ENCODE results near the gene RBX1.

DNA sequence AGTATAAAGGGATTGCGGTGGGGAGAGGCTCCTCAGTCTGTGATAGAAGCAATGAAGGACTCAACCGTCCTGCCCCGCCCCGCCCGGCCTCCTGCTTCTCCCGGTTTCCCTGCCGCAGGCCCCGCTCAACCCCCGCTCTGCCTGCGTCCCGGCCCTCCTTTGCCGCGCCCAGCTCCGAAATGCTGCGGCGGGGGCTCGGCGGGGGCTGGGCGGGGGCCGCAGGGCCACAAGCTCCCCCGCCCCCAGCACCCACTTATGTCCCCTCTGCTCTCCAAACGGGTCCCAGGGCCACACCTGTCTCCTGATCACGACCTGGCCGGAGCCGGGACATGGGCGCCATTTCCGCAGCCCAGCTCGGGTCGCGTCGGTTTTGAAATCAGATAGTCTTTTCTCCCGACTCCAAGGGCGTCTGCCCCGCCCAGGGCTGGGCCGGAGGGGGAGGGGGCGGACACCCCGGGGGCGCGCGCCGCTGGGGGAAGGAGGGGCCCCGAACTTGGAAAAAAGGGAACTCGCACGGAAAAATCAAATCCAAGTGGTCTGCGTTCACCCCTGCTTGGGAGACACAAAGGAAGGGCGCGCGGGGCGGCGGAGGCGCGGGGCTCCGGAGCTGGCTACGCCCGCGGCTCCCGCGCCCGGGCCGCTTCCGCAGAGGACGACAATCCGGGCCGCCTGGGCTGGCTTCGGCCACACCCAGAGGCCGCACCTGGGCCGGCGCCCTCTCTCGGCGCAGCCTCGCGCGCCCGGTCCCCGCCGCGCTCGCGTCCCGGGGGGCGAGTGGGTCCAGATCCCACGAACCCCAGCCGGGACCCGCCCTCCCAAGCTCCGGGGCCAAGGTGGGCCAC is 70.7 kb downstream of the RBX1 start:
- TF ChIP-seq ZFP3 (tag by site-specific recombination; IDR thresholded peaks at IDR 0.05; ENCODE audit: low read depth) = no peak
- TF ChIP-seq, protein P1, sequence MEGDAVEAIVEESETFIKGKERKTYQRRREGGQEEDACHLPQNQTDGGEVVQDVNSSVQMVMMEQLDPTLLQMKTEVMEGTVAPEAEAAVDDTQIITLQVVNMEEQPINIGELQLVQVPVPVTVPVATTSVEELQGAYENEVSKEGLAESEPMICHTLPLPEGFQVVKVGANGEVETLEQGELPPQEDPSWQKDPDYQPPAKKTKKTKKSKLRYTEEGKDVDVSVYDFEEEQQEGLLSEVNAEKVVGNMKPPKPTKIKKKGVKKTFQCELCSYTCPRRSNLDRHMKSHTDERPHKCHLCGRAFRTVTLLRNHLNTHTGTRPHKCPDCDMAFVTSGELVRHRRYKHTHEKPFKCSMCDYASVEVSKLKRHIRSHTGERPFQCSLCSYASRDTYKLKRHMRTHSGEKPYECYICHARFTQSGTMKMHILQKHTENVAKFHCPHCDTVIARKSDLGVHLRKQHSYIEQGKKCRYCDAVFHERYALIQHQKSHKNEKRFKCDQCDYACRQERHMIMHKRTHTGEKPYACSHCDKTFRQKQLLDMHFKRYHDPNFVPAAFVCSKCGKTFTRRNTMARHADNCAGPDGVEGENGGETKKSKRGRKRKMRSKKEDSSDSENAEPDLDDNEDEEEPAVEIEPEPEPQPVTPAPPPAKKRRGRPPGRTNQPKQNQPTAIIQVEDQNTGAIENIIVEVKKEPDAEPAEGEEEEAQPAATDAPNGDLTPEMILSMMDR (tag by site-specific recombination; IDR thresholded peaks at IDR 0.05) = no peak
- TF ChIP-seq, protein P2, sequence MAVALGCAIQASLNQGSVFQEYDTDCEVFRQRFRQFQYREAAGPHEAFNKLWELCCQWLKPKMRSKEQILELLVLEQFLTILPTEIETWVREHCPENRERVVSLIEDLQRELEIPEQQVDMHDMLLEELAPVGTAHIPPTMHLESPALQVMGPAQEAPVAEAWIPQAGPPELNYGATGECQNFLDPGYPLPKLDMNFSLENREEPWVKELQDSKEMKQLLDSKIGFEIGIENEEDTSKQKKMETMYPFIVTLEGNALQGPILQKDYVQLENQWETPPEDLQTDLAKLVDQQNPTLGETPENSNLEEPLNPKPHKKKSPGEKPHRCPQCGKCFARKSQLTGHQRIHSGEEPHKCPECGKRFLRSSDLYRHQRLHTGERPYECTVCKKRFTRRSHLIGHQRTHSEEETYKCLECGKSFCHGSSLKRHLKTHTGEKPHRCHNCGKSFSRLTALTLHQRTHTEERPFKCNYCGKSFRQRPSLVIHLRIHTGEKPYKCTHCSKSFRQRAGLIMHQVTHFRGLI (tag by site-specific recombination; IDR thresholded peaks at IDR 0.05) = peak; percentile 89
- peak; percentile 52; the same call in 1 of the 2 replicates for TF ChIP-seq KLF16 (tag by site-specific recombination; IDR thresholded peaks at IDR 0.05)
- no peak for TF ChIP-seq ZNF366 (tag by site-specific recombination; conservative IDR thresholded peaks at IDR 0.05)
- TF ChIP-seq ZNF555 (tag by site-specific recombination; conservative IDR thresholded peaks at IDR 0.05) = no peak
- TF ChIP-seq, protein P3, sequence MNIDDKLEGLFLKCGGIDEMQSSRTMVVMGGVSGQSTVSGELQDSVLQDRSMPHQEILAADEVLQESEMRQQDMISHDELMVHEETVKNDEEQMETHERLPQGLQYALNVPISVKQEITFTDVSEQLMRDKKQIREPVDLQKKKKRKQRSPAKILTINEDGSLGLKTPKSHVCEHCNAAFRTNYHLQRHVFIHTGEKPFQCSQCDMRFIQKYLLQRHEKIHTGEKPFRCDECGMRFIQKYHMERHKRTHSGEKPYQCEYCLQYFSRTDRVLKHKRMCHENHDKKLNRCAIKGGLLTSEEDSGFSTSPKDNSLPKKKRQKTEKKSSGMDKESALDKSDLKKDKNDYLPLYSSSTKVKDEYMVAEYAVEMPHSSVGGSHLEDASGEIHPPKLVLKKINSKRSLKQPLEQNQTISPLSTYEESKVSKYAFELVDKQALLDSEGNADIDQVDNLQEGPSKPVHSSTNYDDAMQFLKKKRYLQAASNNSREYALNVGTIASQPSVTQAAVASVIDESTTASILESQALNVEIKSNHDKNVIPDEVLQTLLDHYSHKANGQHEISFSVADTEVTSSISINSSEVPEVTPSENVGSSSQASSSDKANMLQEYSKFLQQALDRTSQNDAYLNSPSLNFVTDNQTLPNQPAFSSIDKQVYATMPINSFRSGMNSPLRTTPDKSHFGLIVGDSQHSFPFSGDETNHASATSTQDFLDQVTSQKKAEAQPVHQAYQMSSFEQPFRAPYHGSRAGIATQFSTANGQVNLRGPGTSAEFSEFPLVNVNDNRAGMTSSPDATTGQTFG (tag by site-specific recombination; IDR thresholded peaks at IDR 0.05; ENCODE audit: borderline replicate concordance) = no peak
- TF ChIP-seq, protein P4, sequence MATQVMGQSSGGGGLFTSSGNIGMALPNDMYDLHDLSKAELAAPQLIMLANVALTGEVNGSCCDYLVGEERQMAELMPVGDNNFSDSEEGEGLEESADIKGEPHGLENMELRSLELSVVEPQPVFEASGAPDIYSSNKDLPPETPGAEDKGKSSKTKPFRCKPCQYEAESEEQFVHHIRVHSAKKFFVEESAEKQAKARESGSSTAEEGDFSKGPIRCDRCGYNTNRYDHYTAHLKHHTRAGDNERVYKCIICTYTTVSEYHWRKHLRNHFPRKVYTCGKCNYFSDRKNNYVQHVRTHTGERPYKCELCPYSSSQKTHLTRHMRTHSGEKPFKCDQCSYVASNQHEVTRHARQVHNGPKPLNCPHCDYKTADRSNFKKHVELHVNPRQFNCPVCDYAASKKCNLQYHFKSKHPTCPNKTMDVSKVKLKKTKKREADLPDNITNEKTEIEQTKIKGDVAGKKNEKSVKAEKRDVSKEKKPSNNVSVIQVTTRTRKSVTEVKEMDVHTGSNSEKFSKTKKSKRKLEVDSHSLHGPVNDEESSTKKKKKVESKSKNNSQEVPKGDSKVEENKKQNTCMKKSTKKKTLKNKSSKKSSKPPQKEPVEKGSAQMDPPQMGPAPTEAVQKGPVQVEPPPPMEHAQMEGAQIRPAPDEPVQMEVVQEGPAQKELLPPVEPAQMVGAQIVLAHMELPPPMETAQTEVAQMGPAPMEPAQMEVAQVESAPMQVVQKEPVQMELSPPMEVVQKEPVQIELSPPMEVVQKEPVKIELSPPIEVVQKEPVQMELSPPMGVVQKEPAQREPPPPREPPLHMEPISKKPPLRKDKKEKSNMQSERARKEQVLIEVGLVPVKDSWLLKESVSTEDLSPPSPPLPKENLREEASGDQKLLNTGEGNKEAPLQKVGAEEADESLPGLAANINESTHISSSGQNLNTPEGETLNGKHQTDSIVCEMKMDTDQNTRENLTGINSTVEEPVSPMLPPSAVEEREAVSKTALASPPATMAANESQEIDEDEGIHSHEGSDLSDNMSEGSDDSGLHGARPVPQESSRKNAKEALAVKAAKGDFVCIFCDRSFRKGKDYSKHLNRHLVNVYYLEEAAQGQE (tag by site-specific recombination; IDR thresholded peaks at IDR 0.05) = no peak
- TF ChIP-seq, protein P5, sequence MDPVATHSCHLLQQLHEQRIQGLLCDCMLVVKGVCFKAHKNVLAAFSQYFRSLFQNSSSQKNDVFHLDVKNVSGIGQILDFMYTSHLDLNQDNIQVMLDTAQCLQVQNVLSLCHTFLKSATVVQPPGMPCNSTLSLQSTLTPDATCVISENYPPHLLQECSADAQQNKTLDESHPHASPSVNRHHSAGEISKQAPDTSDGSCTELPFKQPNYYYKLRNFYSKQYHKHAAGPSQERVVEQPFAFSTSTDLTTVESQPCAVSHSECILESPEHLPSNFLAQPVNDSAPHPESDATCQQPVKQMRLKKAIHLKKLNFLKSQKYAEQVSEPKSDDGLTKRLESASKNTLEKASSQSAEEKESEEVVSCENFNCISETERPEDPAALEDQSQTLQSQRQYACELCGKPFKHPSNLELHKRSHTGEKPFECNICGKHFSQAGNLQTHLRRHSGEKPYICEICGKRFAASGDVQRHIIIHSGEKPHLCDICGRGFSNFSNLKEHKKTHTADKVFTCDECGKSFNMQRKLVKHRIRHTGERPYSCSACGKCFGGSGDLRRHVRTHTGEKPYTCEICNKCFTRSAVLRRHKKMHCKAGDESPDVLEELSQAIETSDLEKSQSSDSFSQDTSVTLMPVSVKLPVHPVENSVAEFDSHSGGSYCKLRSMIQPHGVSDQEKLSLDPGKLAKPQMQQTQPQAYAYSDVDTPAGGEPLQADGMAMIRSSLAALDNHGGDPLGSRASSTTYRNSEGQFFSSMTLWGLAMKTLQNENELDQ (tag by site-specific recombination; IDR thresholded peaks at IDR 0.05; ENCODE audit: low read depth) = no peak
- TF ChIP-seq, protein P6, sequence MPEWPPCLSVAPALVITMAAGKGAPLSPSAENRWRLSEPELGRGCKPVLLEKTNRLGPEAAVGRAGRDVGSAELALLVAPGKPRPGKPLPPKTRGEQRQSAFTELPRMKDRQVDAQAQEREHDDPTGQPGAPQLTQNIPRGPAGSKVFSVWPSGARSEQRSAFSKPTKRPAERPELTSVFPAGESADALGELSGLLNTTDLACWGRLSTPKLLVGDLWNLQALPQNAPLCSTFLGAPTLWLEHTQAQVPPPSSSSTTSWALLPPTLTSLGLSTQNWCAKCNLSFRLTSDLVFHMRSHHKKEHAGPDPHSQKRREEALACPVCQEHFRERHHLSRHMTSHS (tag by site-specific recombination; IDR thresholded peaks at IDR 0.05) = no peak
- no peak for TF ChIP-seq ZNF175 (tag by site-specific recombination; IDR thresholded peaks at IDR 0.05)
- no peak for TF ChIP-seq MEIS1 (CRISPR knock-in tag; IDR thresholded peaks at IDR 0.05; ENCODE audit: borderline replicate concordance)
- TF ChIP-seq, protein P7, sequence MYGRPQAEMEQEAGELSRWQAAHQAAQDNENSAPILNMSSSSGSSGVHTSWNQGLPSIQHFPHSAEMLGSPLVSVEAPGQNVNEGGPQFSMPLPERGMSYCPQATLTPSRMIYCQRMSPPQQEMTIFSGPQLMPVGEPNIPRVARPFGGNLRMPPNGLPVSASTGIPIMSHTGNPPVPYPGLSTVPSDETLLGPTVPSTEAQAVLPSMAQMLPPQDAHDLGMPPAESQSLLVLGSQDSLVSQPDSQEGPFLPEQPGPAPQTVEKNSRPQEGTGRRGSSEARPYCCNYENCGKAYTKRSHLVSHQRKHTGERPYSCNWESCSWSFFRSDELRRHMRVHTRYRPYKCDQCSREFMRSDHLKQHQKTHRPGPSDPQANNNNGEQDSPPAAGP (tag by site-specific recombination; IDR thresholded peaks at IDR 0.05) = peak; percentile 83

All from HEK293 (cell line).